ENCODE data around the gene SF3A2. TPM values are rescaled to one million over a fixed set of nuclear protein-coding genes. Genes with fewer than 3 reads are reported as not detected.

SF3A2 gene
- total RNA-seq, 1 donor from 2014 or later = 14.4 TPM

DNA sequence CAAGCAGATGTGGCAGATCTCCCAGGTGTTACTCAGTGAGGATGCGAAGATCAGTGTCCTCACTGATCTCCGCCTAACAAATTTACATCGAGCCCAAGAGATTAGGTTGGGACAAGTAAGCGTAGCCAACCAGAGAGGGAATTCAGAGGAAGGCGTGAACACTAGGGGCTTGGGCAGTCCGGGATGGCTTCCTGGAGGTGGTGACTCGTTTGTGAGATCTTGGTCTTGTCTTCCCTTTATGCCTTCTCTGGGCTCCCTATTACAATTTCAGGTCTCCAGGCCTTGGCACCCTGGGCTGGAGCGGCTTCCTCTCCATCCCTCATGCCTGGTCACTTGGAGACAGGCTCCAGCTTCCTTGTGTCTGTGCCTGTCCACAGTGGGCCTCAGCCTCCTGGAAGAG lies 6.2 kb downstream of the SF3A2 start:
- no peak for TF ChIP-seq EZH2phosphoT487 (IDR thresholded peaks at IDR 0.05)
- TF ChIP-seq, protein P1, sequence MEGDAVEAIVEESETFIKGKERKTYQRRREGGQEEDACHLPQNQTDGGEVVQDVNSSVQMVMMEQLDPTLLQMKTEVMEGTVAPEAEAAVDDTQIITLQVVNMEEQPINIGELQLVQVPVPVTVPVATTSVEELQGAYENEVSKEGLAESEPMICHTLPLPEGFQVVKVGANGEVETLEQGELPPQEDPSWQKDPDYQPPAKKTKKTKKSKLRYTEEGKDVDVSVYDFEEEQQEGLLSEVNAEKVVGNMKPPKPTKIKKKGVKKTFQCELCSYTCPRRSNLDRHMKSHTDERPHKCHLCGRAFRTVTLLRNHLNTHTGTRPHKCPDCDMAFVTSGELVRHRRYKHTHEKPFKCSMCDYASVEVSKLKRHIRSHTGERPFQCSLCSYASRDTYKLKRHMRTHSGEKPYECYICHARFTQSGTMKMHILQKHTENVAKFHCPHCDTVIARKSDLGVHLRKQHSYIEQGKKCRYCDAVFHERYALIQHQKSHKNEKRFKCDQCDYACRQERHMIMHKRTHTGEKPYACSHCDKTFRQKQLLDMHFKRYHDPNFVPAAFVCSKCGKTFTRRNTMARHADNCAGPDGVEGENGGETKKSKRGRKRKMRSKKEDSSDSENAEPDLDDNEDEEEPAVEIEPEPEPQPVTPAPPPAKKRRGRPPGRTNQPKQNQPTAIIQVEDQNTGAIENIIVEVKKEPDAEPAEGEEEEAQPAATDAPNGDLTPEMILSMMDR (IDR thresholded peaks at IDR 0.05) = no peak
- no peak for TF ChIP-seq EZH2 (IDR thresholded peaks at IDR 0.05)
- Histone ChIP-seq H3K27ac (no peak overlapping the region), H3K36me3 (no peaks in the 10 kb centered on the region), H3F3A (ENCODE audit: low read depth) (peaks cover 19% of the 10 kb centered on the region), H3K27me3 (no peaks in the 10 kb centered on the region), H3K4me3 (no peak overlapping the region), H3K79me2 (ENCODE audit: low read depth) (peaks cover 66% of the 10 kb centered on the region), H3K4me1 (peaks cover 32% of the 10 kb centered on the region), H3K9me3 (ENCODE audit: low read depth) (no peaks in the 10 kb centered on the region), H4K20me1 (ENCODE audit: low read depth) (peaks cover 98% of the 10 kb centered on the region), H2AFZ (replicated peaks) (no peak overlapping the region), H3K4me2 (no peak overlapping the region), H3K9ac (no peak overlapping the region)
- peak overlapping the region; percentile 6 for H3K4me3 Mint-ChIP-seq
- no peaks in the 10 kb centered on the region for H3K9me3 Mint-ChIP-seq
- no peak for DNase-seq (ENCODE audit: low spot score)
- peaks cover 42% of the 10 kb centered on the region for H3K4me1 Mint-ChIP-seq
- H3K36me3 Mint-ChIP-seq = peaks cover 6% of the 10 kb centered on the region
- peaks cover 2% of the 10 kb centered on the region for H3K27me3 Mint-ChIP-seq (ENCODE audit: insufficient read depth, low read depth)
- H3K27ac Mint-ChIP-seq = no peak overlapping the region

DNA sequence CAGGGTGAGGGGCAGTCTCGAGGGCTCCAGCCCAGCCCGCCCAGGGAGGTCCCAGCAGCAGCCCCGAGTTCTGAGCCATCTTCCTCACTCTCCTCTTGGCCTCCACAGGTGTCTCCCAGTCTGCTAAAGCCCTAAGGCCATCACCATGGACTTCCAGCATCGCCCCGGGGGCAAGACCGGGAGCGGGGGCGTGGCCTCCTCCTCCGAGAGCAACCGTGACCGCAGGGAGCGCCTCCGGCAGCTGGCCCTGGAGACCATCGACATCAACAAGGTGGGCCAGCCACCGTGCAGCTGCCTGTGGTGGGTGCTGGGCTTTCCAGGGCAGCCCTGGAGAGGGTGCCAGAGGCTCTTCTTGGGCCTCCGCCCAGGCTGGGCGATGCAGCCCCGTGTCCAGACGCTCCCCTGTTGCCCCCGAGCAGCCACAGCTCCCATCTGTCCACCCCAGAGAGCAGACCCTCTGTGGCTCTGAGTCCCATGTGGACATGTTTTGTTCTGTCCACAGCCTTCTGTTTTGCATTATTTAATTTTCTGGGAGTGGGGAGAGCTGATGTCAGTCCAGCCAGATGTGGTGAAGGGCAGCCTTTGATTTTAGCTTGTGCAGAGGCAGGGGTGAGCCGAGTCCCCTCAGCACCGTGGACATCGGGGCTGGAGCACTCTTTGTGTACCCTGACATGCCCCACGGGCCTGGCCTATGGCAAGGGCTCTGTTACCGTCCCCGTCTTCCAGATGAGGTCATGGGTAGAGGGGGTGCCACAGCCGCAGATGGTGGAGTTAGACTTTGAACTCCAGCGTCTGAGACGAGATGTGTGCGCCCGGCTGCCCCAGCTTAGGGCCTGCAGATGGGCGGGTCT lies 6.9 kb downstream of the SF3A2 start:
- H3K27ac Mint-ChIP-seq = no peak overlapping the region
- Histone ChIP-seq H3K9me3 (ENCODE audit: low read depth) (no peaks in the 10 kb centered on the region), H3K9ac (no peak overlapping the region), H3F3A (ENCODE audit: low read depth) (peaks cover 13% of the 10 kb centered on the region), H3K27ac (no peak overlapping the region), H3K4me3 (no peak overlapping the region), H3K79me2 (ENCODE audit: low read depth) (peaks cover 59% of the 10 kb centered on the region), H3K4me2 (no peak overlapping the region), H4K20me1 (ENCODE audit: low read depth) (peaks cover 96% of the 10 kb centered on the region), H3K27me3 (no peaks in the 10 kb centered on the region), H3K36me3 (no peaks in the 10 kb centered on the region), H3K4me1 (peaks cover 26% of the 10 kb centered on the region), H2AFZ (replicated peaks) (no peak overlapping the region)
- peaks cover 3% of the 10 kb centered on the region for H3K27me3 Mint-ChIP-seq (ENCODE audit: insufficient read depth, low read depth)
- H3K4me3 Mint-ChIP-seq = no peak overlapping the region
- TF ChIP-seq EZH2phosphoT487 (IDR thresholded peaks at IDR 0.05) (no peak), EZH2 (IDR thresholded peaks at IDR 0.05) (no peak)
- H3K9me3 Mint-ChIP-seq = no peaks in the 10 kb centered on the region
- H3K36me3 Mint-ChIP-seq = peaks cover 2% of the 10 kb centered on the region
- no peak for DNase-seq (ENCODE audit: low spot score)
- peaks cover 35% of the 10 kb centered on the region for H3K4me1 Mint-ChIP-seq

DNA sequence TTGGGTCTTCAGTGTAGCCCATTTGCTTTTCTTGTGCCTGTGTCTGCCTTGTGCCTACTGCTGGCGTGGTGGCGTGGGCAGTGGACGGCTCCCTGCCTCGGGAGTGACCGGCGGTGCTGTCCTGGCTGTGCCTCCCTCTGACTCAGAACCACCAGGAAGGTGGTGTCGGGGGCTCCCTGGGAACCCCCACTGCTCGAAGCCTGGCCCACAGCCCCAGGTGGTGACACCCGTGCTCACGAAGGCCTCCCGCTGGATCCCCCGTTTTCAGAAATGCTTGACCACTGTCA lies 7.4 kb downstream of the SF3A2 start:
- Histone ChIP-seq H3K4me2 (no peak overlapping the region), H3K9ac (no peak overlapping the region), H3K79me2 (ENCODE audit: low read depth) (peaks cover 53% of the 10 kb centered on the region), H3K36me3 (no peaks in the 10 kb centered on the region), H3K27ac (no peak overlapping the region), H2AFZ (replicated peaks) (no peak overlapping the region), H3K9me3 (ENCODE audit: low read depth) (no peaks in the 10 kb centered on the region), H3K4me3 (no peak overlapping the region), H3K27me3 (no peaks in the 10 kb centered on the region), H4K20me1 (ENCODE audit: low read depth) (peaks cover 93% of the 10 kb centered on the region), H3F3A (ENCODE audit: low read depth) (peaks cover 7% of the 10 kb centered on the region), H3K4me1 (peaks cover 20% of the 10 kb centered on the region)
- Mint-ChIP-seq H3K9me3 (no peaks in the 10 kb centered on the region), H3K4me3 (no peak overlapping the region), H3K27me3 (ENCODE audit: insufficient read depth, low read depth) (peaks cover 5% of the 10 kb centered on the region), H3K36me3 (no peaks in the 10 kb centered on the region), H3K4me1 (peaks cover 30% of the 10 kb centered on the region), H3K27ac (no peak overlapping the region)
- no peak for DNase-seq (ENCODE audit: low spot score)
- no peak for TF ChIP-seq EZH2phosphoT487 (IDR thresholded peaks at IDR 0.05)
- TF ChIP-seq, protein P1 (IDR thresholded peaks at IDR 0.05) = no peak
- TF ChIP-seq EZH2 (IDR thresholded peaks at IDR 0.05) = no peak

DNA sequence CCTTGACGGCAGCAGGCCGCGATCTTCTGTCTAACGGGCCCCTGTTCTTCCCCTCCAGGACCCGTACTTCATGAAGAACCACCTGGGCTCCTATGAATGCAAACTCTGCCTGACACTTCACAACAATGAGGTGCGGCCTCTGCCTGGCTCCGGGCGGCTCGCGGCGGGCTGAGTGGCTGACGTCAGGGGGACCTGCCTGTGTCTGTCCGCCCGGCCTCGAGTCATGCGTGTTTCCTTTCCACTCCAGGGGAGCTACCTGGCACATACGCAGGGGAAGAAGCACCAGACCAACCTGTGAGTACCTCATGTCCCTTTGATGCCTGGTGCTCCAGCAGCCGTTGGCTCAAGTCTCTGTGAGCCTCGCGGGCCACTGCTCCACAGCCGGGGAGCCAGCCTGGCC lies 7.9 kb downstream of the SF3A2 start:
- Histone ChIP-seq H4K20me1 (ENCODE audit: low read depth) (peaks cover 89% of the 10 kb centered on the region), H3K27ac (no peak overlapping the region), H3K9ac (no peak overlapping the region), H3K36me3 (no peaks in the 10 kb centered on the region), H3K4me2 (no peak overlapping the region), H3K79me2 (ENCODE audit: low read depth) (peaks cover 49% of the 10 kb centered on the region), H3F3A (ENCODE audit: low read depth) (peaks cover 7% of the 10 kb centered on the region), H3K4me1 (peaks cover 16% of the 10 kb centered on the region), H3K4me3 (no peak overlapping the region), H3K9me3 (ENCODE audit: low read depth) (no peaks in the 10 kb centered on the region), H2AFZ (replicated peaks) (no peak overlapping the region), H3K27me3 (no peaks in the 10 kb centered on the region)
- Mint-ChIP-seq H3K4me3 (no peak overlapping the region), H3K4me1 (peaks cover 27% of the 10 kb centered on the region), H3K27ac (no peak overlapping the region), H3K27me3 (ENCODE audit: insufficient read depth, low read depth) (peaks cover 5% of the 10 kb centered on the region), H3K36me3 (no peaks in the 10 kb centered on the region), H3K9me3 (no peaks in the 10 kb centered on the region)
- TF ChIP-seq, protein P1 (IDR thresholded peaks at IDR 0.05) = no peak
- TF ChIP-seq EZH2 (IDR thresholded peaks at IDR 0.05) = no peak
- TF ChIP-seq EZH2phosphoT487 (IDR thresholded peaks at IDR 0.05) = no peak
- no peak for DNase-seq (ENCODE audit: low spot score)
